SH-SY5Y (cell line): ENCODE results near the gene TMEM82.

Source experiments
- GATA2 ChIP-seq: IDR thresholded peaks from 2 replicates; pipeline ENCODE4 v1.6.1; 2011; ENCODE audit warnings: mild to moderate bottlenecking, low read depth, low read length
- GATA3 ChIP-seq: IDR thresholded peaks from 2 replicates; pipeline ENCODE4 v1.6.1; 2011; ENCODE audit warnings: low read depth, mild to moderate bottlenecking, low read length, moderate library complexity

DNA sequence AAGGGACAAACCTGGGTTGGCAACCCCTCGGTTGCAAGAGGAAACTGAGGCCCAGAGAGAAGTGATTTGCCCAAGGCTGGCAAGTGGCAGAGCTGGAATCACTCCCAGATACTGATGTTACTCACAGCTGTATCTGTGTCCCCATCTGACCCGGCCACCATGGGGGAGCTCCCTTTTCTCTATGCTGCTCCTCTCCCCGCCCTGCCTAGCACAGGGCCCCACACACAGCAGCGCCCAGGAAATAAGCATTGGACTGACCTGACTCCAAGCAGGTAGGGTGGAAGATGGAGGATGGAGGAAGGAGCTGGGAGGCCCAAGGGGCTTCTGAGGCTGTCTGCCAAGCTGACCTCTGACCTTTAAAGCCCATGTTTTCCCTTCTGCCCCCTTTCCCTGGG, 13.3 kb downstream of the TMEM82 start:
- TF ChIP-seq GATA2 (no peak), GATA3 (no peak)
